Measurements from ENCODE around the gene XYLT1.

DNA sequence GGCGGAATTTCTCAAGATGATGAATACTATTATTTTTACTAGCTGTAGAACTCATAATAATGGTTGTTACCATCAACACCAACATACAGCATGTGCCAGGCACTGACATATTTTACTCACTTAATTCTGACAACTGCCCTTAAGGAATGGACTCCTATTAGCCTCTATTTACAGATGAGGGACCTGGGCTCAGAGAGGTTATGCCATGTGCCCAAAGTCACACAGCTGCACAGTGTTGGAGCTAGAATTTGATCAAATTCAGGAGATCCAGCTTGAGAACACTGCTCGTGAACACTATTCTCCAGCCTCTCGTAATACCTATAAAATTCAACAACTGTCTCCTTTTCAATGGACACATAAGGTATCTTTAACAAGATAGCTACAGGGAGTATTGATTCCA lies 97.2 kb downstream of the XYLT1 start:
- TF ChIP-seq POLR2A (IDR thresholded peaks at IDR 0.05; ENCODE audit: low read depth, low read length) (no peak), POLR2AphosphoS5 (IDR thresholded peaks at IDR 0.05; ENCODE audit: low read depth, low read length) (no peak), TAF1 (IDR thresholded peaks at IDR 0.05; ENCODE audit: low read depth, low read length) (no peak), SPI1 (IDR thresholded peaks at IDR 0.05; ENCODE audit: low read depth, low read length) (no peak), PAX5 (IDR thresholded peaks at IDR 0.05; ENCODE audit: insufficient read depth, low read length, severe bottlenecking) (no peak), POU2F2 (IDR thresholded peaks at IDR 0.05; ENCODE audit: low read depth, low read length) (no peak)
